IMR-90 (cell line): ENCODE data around the gene STX2. TPM values are rescaled to one million over a fixed set of nuclear protein-coding genes. Genes with fewer than 3 reads are reported as not detected.
"Not testable (repeated sequence)": the region's sequence is repeated elsewhere in the genome, so short reads cannot be mapped to it uniquely, and the experiment has no call there.

ENCODE experiments used
- ATAC-seq: fragments of 200-7000 bp; cut with Tn5 transposase; 2 replicates; pipeline ENCODE4 v1.9.1; 2020; ENCODE audit warnings: low read depth, mild to moderate bottlenecking, moderate library complexity
- BruUV-seq: library from RNA; stranded (reverse); fragments of 400-500 nt; replicated peaks from 2 replicates; lab custom pipeline; 2021; lab: Mats Ljungman, UMichigan
- CTCF ChIA-PET: fragments of 300-600 bp; formaldehyde crosslinking; extraction: SDS; loops from one replicate; lab custom pipeline; 2021; ENCODE audit warnings: antibody characterized with exemption; lab: Yijun Ruan, JAX
- POLR2A ChIA-PET: fragments of 300-600 bp; sonication (Branson Sonifier 250); formaldehyde crosslinking; loops from one replicate; lab custom pipeline; 2022; ENCODE audit warnings: antibody characterized with exemption; ENCODE audit not compliant: unreplicated experiment; lab: Charles Lee
- DNase-seq: peaks from one replicate; pipeline ENCODE4 v3.0.0; 2013
- H2AFZ ChIP-seq: replicated peaks from 2 replicates; pipeline ENCODE3; 2013; ENCODE audit warnings: low read length, mild to moderate bottlenecking; ENCODE audit not compliant: poor library complexity
- H2AK5ac ChIP-seq: 2 replicates; pipeline ENCODE4 v1.6.1; 2013; ENCODE audit warnings: low read depth, low read length, inconsistent platforms
- H2AK9ac ChIP-seq: replicated peaks from 2 replicates; pipeline ENCODE3; 2013; ENCODE audit warnings: mild to moderate bottlenecking, low read depth, low read length, moderate library complexity; ENCODE audit not compliant: poor library complexity
- H2BK120ac ChIP-seq: 2 replicates; pipeline ENCODE4 v1.6.1; 2013; ENCODE audit warnings: low read depth, low read length, inconsistent platforms
- H2BK15ac ChIP-seq: 3 replicates; pipeline ENCODE4 v1.6.1; 2013; ENCODE audit warnings: low read depth, low read length, inconsistent platforms
- H2BK20ac ChIP-seq: 2 replicates; pipeline ENCODE4 v1.6.1; 2013; ENCODE audit warnings: low read depth, mild to moderate bottlenecking, inconsistent platforms, low read length, moderate library complexity
- H2BK5ac ChIP-seq: 2 replicates; pipeline ENCODE4 v1.6.1; 2013; ENCODE audit warnings: mild to moderate bottlenecking, low read depth, low read length, inconsistent platforms; ENCODE audit not compliant: poor library complexity, severe bottlenecking
- H3K14ac ChIP-seq: replicated peaks from 2 replicates; pipeline ENCODE4 v1.6.1; 2013; ENCODE audit warnings: low read depth, low read length, inconsistent platforms
- H3K18ac ChIP-seq: 2 replicates; pipeline ENCODE4 v1.6.1; 2013; ENCODE audit warnings: low read depth, low read length, control low read depth
- H3K23ac ChIP-seq: 2 replicates; pipeline ENCODE4 v1.6.1; 2013; ENCODE audit warnings: low read depth, low read length, inconsistent platforms
- H3K27ac ChIP-seq: 2 replicates; pipeline ENCODE4 v1.5.1; 2013; ENCODE audit warnings: mild to moderate bottlenecking, control low read depth, low read length; ENCODE audit not compliant: insufficient read depth
- H3K27me3 ChIP-seq: 2 replicates; pipeline ENCODE4 v1.6.1; 2013; ENCODE audit warnings: low read length; ENCODE audit not compliant: control insufficient read depth, insufficient read depth
- H3K36me3 ChIP-seq: 2 replicates; pipeline ENCODE4 v1.6.1; 2013; ENCODE audit warnings: low read length, mixed read lengths; ENCODE audit not compliant: control insufficient read depth, insufficient read depth
- H3K4ac ChIP-seq: 2 replicates; pipeline ENCODE4 v1.6.1; 2013; ENCODE audit warnings: low read depth, low read length, inconsistent platforms
- H3K4me1 ChIP-seq: 2 replicates; pipeline ENCODE4 v1.6.1; 2013; ENCODE audit warnings: low read length, mixed read lengths; ENCODE audit not compliant: control insufficient read depth, insufficient read depth
- H3K4me2 ChIP-seq: 2 replicates; pipeline ENCODE4 v1.6.1; 2013; ENCODE audit warnings: low read depth, mild to moderate bottlenecking, control low read depth, low read length, moderate library complexity
- H3K4me3 ChIP-seq: 2 replicates; pipeline ENCODE4 v1.5.1; 2013; ENCODE audit warnings: low read depth, mild to moderate bottlenecking, control low read depth, low read length, moderate library complexity; ENCODE audit not compliant: insufficient read depth
- H3K56ac ChIP-seq: 2 replicates; pipeline ENCODE4 v1.6.1; 2013; ENCODE audit warnings: low read length, inconsistent platforms; ENCODE audit not compliant: insufficient read depth; ENCODE audit errors: extremely low read depth
- H3K79me1 ChIP-seq, 2 experiments: 2 replicates each; pipeline ENCODE4 v1.6.1; 2013; ENCODE audit warnings: low read length in 2 of 2, inconsistent platforms in 1 of 2, low read depth in 1 of 2
- H3K9ac ChIP-seq: 2 replicates; pipeline ENCODE4 v1.6.1; 2013; ENCODE audit warnings: low read depth, low read length, control low read depth
- H3K9me1 ChIP-seq: 2 replicates; pipeline ENCODE4 v1.6.1; 2013; ENCODE audit warnings: low read length, inconsistent platforms; ENCODE audit not compliant: insufficient read depth
- H3K9me3 ChIP-seq: 2 replicates; pipeline ENCODE4 v1.6.1; 2013; ENCODE audit warnings: low read length; ENCODE audit not compliant: control insufficient read depth, insufficient read depth
- H4K20me1 ChIP-seq: 2 replicates; pipeline ENCODE4 v1.6.1; 2013; ENCODE audit warnings: low read length, inconsistent platforms; ENCODE audit not compliant: insufficient read depth
- H4K5ac ChIP-seq: 2 replicates; pipeline ENCODE4 v1.6.1; 2013; ENCODE audit warnings: mild to moderate bottlenecking, low read depth, low read length, control low read depth
- H4K8ac ChIP-seq, 2 experiments: 2 replicates each; pipeline ENCODE4 v1.6.1; 2013; ENCODE audit warnings: low read depth in 2 of 2, low read length in 2 of 2, control low read depth in 1 of 2, inconsistent platforms in 1 of 2
- H4K91ac ChIP-seq: 2 replicates; pipeline ENCODE4 v1.6.1; 2013; ENCODE audit warnings: low read depth, low read length, inconsistent platforms; ENCODE audit not compliant: insufficient read depth
- WGBS, 2 experiments: methylation state at CpG; one replicate each; pipeline versions ENCODE4 v1.1.5 to v1.1.7; 2013; ENCODE audit warnings: missing lambda C conversion rate in 2 of 2; ENCODE audit not compliant: insufficient read length in 1 of 2; ENCODE audit errors: extremely low coverage in 2 of 2; 5-methylcytosine and 5-hydroxymethylcytosine counted together
- dilution Hi-C: fragments of 300-500 bp; cut with HindIII; formaldehyde crosslinking; loops from one replicate; pipeline ENCODE4 v1.14.3; 2018; ENCODE audit warnings: low sequenced_read_pairs; ENCODE audit not compliant: unreplicated experiment
- in situ Hi-C: fragments of 300-500 bp; cut with MboI; formaldehyde crosslinking; loops from 3 replicates; pipeline ENCODE4 v1.14.3; 2019; ENCODE audit warnings: low sequenced_read_pairs, inconsistent platforms, mixed read lengths
- intact Hi-C: fragments of 100-400 bp; cut with micrococcal nuclease; formaldehyde crosslinking; loops from 2 replicates; pipeline ENCODE4 v1.10.0; 2022
- polyA plus RNA-seq, 3 experiments: library from polyadenylated mRNA; depleted of rRNA; stranded (reverse); fragments of >200 nt; gene quantifications; 2 replicates each; pipeline ENCODE4 v1.2.3, GENCODE V29; 2012; ENCODE audit warnings: low replicate concordance in 1 of 3
- total RNA-seq: library from RNA; depleted of rRNA; stranded (reverse); fragments of >200 nt; gene quantifications from 2 replicates; pipeline ENCODE4 v1.2.3, GENCODE V29; 2012

The STX2 gene
- total and polyA plus RNA-seq, 2 of the 4 experiments (the other 2 are of a cell fraction) = 26.9 to 32.5 TPM

GRCh38 chr12:130752037-130752436, 87.0 kb downstream of the STX2 start:
- H3K18ac ChIP-seq, H4K91ac ChIP-seq, H2AFZ ChIP-seq, H3K4me3 ChIP-seq, intact Hi-C loops, H4K8ac ChIP-seq, H2BK20ac ChIP-seq, H3K36me3 ChIP-seq, H3K14ac ChIP-seq, H3K4me1 ChIP-seq, ATAC-seq, H3K27me3 ChIP-seq, H2BK15ac ChIP-seq, H3K27ac ChIP-seq, H3K79me1 ChIP-seq, BruUV-seq, H4K20me1 ChIP-seq, H2AK5ac ChIP-seq, H2BK5ac ChIP-seq, H3K56ac ChIP-seq, H3K23ac ChIP-seq, CTCF ChIA-PET, H2AK9ac ChIP-seq, POLR2A ChIA-PET, H2BK120ac ChIP-seq, H3K9me1 ChIP-seq, H3K4me2 ChIP-seq, H3K4ac ChIP-seq, in situ Hi-C loops, H3K9ac ChIP-seq, H4K5ac ChIP-seq, dilution Hi-C loops, DNase-seq: not testable (repeated sequence)
- 80% methylated on average over 1 of the region's 11 CpGs; no CpG with 5 or more reads in 1 of the 2 experiments for WGBS, 2 experiments
- H3K9me3 ChIP-seq = peaks cover 11% of the 10 kb centered on the region; the same call in 1 of the 2 replicates
